ENCODE results near the gene VAV1.

The VAV1 gene, protein sequence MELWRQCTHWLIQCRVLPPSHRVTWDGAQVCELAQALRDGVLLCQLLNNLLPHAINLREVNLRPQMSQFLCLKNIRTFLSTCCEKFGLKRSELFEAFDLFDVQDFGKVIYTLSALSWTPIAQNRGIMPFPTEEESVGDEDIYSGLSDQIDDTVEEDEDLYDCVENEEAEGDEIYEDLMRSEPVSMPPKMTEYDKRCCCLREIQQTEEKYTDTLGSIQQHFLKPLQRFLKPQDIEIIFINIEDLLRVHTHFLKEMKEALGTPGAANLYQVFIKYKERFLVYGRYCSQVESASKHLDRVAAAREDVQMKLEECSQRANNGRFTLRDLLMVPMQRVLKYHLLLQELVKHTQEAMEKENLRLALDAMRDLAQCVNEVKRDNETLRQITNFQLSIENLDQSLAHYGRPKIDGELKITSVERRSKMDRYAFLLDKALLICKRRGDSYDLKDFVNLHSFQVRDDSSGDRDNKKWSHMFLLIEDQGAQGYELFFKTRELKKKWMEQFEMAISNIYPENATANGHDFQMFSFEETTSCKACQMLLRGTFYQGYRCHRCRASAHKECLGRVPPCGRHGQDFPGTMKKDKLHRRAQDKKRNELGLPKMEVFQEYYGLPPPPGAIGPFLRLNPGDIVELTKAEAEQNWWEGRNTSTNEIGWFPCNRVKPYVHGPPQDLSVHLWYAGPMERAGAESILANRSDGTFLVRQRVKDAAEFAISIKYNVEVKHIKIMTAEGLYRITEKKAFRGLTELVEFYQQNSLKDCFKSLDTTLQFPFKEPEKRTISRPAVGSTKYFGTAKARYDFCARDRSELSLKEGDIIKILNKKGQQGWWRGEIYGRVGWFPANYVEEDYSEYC

GRCh38 chr19:6772028-6772865 is at the start of gene VAV1:
Gene VAV1 (plus strand): TSS chr19:6772708. CDS start chr19:6772808, 100 bp downstream.
- DNase-seq: no peak

DNA sequence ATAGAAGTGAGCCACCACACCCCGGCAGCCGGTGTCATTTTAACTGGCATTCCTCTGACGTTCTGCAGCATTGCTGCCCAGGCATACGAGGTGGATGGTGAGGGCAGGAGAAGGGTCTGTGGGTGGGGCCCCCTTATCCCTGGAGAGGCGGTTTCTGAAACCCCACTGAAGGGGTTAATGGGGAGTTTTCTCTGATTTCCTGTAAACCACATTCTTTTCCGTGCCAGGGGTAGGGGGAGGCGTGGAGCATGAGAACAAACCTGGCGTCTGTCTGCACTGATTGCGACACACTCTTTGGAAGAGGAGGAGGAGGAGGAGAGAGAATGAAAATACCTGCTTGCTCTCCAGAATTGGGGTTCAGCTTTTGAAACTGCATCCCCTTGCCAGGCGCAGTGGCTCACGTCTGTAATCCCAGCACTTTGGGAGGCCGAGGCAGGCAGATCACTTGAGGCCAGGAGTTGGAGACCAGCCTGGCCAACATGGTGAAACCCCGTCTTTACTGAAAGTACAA is 49.3 kb upstream of the VAV1 start:
- no peak for DNase-seq

GRCh38 chr19:6723738-6724137 is 48.8 kb upstream of the VAV1 start:
- no peak for DNase-seq

DNA sequence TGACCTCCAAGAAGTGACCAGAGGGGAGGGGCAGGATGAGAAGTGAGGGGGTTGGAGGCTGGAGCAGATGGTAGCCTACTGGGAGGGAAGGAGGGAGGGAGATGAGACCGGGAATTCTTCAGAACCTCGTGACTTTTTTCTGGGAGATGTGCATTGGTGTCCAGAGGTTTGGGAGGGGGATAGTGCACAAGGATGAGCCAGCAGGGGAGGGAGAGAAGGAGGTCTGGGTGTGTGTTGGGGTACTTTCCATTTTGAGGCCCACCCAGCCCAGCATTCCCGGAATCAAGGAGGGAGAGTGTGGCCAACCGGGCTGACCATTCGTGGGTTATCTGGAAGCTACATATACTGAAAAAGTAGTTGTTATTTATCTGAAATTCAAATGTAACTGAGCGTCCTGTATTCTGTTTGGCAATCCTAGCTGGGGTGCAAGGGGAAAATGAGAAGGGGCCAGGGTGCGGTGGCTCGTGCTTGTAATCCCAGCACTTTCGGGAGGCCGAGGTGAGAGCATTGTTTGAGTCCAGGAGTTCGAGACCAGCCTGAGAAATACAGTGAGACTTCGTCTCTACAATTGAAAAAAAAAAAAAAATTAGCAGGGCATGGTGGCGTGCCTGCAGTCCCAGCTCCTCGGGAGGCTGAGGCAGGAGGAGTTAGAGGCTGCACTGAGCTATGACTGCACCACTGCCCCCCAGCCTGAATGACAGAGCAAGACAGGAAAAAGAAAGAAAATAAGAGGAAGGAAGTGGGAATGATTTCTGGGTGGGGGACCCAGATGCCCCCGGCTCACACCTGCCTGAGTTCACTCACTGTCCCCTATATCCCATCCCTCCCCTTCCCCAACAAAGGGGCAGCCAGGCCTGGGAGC is 47.6 kb upstream of the VAV1 start:
- DNase-seq: no peak

DNA sequence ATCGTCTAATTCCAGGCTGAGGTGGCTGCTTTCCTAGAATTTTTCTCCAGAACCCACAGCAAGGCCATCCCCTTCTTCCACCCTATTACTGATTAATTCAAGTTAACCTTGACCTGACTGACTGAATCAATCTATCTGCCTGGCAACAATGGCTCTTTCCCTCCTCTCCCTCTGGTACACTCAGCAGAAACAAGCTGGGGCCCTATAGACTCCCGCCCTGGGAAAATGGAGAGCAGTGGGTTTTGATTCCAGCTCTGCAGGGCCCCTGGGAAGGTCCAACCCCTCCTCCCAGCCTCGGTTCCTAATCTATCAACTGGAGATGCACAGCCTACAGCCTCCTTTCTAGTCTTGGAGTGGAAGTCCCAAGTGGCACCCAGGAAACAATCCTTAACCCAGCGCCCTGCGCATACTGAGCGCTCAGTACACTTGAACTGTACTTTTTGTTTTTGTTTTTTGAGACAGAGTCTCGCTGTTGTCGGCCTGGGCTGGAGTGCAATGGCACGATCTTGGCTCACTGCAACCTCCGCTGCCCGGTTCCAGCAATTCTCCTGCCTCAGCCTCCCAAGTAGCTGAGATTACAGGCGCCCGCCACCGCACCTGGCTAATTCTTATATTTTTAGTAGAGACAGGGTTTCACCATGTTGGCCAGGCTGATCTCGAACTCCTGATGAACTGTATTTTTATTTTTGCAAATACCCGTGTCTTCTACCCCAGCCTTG is 46.8 kb upstream of the VAV1 start:
- DNase-seq: no peak

DNA sequence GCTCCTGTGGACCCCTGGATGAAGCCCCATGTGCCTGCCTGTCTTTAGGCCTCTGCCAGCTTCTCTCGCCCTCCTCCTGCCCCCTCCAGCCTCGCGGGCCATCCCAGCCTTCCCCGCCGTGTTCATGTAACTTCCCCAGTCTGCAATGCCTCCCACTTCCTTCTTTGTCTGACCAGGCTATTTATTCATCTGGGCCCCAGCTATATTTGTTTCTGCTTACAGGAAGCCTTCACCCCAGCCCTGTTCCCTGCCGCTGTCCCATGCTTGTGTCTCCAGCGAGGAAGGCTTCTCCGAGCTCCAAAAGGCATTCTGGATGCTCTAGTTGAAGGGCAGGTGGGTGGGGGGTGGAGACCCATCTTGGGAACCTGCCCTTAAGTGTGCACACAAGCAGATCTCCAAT is 44.2 kb upstream of the VAV1 start:
- no peak for DNase-seq

- DNase-seq: no peak
Observed at GRCh38 chr19:6729573-6730152, 42.8 kb upstream of the VAV1 start.

- no peak for DNase-seq
Observed at GRCh38 chr19:6730153-6730804, 42.2 kb upstream of the VAV1 start.

GRCh38 chr19:6730941-6731670 is 41.4 kb upstream of the VAV1 start:
- DNase-seq: no peak

DNA sequence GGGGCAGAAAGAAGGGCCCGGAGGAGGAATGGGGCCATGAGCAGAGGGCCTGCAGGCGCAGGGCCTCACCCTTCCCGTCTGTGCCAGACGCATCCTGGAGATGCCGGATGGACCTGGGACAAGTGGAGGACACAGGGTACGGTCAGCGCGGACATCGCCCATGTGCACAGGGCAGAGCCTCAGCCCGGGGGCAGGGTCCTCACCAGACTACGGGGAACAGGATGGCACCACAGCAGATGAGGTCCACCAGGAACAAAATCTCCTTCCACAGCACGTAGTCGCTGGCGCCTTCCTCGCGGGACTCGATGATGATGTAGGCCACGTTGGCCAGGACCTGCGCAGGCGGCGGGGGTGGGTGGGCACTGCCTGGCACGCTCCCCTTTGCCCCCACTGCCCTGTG is 40.7 kb upstream of the VAV1 start:
- DNase-seq: no peak

- no peak for DNase-seq
Observed at GRCh38 chr19:6732803-6733337, 39.6 kb upstream of the VAV1 start.

GRCh38 chr19:6733338-6734095 is 39.0 kb upstream of the VAV1 start:
- no peak for DNase-seq

GRCh38 chr19:6734096-6734696 is 38.3 kb upstream of the VAV1 start:
- DNase-seq: no peak

DNA sequence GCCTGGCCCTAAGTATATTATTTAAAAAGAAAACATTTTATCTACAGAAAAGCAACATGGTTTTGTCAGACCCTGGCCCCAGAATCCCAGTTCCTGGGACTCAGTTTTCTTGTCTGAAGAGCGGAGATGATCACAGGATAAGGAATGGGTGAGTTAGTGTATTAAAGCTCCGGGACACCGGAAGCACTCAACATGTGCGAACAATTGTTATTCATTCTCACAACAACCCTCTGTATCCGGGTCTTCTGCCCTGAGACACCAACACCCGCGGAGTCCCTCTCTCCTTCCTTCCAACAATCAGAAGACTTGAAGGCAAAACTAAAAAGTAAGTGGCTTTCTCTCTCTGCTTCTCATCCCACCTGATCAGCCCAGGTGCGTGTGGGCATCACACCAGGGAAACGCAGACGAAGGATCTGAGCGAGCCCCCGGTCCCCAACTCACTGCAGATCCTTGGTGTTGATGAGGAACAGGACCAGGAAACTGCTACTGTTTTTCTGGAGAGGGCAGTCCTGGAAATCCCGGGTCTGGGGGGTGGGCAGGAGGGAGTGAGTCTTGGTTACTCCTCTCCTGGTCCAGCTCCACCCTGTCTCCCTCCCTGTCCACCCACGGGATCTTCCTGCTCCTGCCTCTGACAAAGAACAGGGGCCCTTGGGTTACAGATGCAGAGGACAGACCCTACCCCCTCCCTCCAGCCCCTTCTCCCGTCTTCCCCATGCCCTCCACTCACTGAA is 37.2 kb upstream of the VAV1 start:
- no peak for DNase-seq

GRCh38 chr19:6736169-6736916 is 36.2 kb upstream of the VAV1 start:
- DNase-seq: no peak

GRCh38 chr19:6736917-6737283 is 35.6 kb upstream of the VAV1 start:
- DNase-seq: no peak
